PC-9 (cell line): ENCODE data around the gene CREBBP.

Experiments used
- CTCF ChIP-seq: fragments of 200-600 bp; sonication (generic); conservative IDR thresholded peaks from 2 replicates; pipeline ENCODE4 v1.6.1; 2017; ENCODE audit warnings: mixed run types, antibody characterized with exemption, mild to moderate bottlenecking, moderate library complexity
- EZH2 ChIP-seq: fragments of 200-600 bp; sonication (generic); IDR thresholded peaks from 2 replicates; pipeline ENCODE4 v1.8.0; 2017; ENCODE audit warnings: antibody characterized with exemption, low read depth

GRCh38 chr16:3832668-3833067 is 47.8 kb downstream of the CREBBP start:
- TF ChIP-seq CTCF: no peak
- no peak for TF ChIP-seq EZH2
